NCI-H2196 treated with DMSO at 0.1 percent for 48 hours (cell line): ENCODE measurements around the gene INPP5F.
A peak's percentile ranks its signal among the peaks of the same experiment; 100 is the strongest.

Experiments
- DNase-seq: peaks from one replicate; lab custom pipeline; 2025; ENCODE audit not compliant: unreplicated experiment; lab: John Stamatoyannopoulos, UW

INPP5F gene

GRCh38 chr10:119737823-119738222 lies 12.0 kb downstream of the INPP5F start:
- DNase-seq = no peak

DNA sequence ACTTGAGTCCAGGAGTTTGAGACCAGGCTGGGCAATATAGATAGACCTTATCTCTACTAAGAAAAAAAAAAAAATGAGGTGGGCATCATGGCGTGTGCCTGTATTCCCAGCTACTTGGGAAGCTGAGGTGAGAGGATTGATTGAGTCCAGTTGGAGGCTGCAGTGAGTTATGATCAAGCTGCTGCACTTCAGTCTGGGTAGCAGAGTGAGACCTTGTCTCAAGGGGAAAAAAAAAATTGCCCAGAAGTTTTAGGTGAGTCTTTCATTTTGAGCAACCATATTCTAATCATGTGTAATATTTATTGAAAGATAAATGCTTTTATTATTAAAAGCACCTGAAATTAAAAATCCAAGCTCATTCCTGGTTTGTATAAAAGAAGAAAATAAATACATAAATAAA lies 13.1 kb downstream of the INPP5F start:
- no peak for DNase-seq

- no peak for DNase-seq
These were observed 14.2 kb downstream of the INPP5F start for GRCh38 chr10:119740096-119740495.

DNA sequence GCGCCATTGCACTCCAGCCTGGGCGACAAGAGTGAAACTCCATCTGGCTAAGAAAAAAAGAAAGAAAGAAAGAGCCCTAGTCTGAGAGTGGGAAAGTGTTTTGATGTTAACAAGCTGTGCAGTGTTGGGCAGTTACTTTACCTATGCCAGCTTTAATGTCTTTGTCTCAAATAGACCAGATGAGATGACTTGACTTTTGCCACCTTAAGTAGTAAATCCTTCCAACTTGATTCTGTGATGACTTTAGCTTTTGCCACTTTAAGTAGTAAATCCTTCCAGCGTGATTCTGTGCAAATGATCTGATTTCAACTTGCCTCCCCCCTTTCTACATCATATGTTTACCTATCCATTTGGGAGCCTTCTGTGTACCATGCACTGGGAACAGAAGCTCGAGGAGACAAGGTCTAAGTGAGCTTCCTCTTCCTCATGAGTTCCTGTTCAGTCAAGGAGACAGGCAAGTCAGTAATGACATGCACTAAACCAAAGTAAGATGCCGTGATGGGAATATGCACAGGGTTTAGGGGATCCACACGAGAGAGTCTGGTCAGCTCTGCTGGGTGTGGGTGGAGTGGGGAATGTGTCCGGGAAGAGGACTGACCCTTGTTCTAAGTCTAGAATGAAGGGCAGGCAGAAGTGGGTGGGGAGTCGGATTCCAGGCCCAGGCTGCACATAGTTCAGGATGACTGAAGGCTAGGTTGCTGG lies 17.2 kb downstream of the INPP5F start:
- no peak for DNase-seq

- no peak for DNase-seq
These were observed 22.1 kb downstream of the INPP5F start for GRCh38 chr10:119747940-119748339.

DNA sequence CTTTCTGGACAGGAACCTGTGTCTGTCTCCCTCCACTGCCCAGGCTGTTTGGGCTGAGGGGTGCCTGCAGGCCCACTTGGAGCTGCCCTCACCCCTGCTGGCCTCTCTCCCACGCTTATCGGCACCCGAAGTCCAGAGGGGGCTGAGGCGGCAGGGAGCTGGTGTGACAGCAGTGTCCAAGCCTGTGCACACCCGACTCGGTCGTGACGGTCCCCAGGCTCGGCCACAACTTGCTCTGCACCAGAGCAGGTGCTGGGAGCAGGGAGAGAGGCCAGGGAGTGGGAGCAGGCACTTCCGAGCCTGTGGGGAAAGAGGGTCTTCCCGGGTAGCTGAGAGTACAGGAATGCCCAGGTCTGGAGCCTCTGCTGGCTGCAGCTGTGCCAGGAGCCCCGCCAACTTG lies 23.0 kb downstream of the INPP5F start:
- DNase-seq = no peak

- DNase-seq = no peak
These were observed 23.6 kb downstream of the INPP5F start for GRCh38 chr10:119749455-119749854.

DNA sequence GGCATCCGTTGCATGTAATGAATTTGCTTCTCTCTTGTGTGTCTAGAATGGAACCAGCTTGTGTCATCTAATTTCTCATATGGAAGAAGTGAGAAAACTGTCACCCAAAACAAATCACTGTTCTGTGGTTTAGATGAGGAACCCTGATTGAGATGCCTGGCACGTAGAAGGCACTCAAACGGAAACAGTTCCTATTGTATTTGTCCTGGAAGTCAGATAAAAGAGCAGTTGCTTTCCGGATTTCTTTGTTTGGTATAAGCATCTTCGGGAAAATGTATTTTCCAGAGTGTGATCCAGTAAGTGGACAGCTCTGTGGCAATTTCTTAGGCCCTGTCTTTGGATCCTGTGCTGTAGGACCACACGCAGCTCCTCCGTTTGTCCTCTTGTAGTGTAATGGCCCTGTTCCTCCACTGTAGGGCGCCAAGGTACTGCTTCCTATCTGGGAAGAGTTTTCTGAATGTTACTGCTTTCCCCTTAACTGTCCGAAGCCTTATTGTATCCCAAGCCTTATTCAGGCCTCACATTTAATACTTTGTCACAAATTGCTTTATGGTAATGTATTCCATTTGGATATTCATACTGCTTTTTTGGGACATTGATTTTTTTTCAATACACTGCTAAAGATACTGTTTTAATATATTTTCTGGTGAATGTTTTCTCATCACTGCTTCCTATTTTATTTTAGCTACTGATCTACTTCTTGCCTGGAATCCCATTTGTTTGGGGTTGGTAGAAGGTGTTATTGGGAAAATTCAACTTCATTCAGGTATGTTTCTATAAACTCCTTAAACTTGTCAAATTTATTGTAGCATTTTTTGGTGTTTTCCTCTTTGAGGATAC lies 24.8 kb downstream of the INPP5F start:
- peak; percentile 49 for DNase-seq

GRCh38 chr10:119753309-119753708 lies 27.5 kb downstream of the INPP5F start:
- DNase-seq = no peak

- DNase-seq = no peak
These were observed 28.2 kb downstream of the INPP5F start for GRCh38 chr10:119754085-119754484.

DNA sequence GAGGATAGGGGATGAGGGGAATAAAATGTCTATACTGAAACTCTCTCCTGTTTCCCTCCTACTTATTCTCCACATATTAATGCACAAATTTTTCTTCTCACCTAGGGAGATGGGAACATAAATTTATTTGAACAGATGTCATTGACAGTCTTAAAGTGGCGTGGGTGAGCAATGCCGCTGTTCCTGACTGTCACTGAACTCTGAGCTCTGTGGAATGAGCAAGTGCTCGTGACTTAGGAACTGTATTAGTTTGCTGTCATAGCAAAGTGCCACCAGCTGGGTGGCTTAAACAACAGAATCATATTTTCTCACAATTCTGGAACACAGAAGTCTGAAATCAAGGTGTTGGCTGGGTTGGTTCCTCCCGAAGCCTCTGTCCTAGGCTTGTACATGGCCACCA lies 29.1 kb downstream of the INPP5F start:
- no peak for DNase-seq

DNA sequence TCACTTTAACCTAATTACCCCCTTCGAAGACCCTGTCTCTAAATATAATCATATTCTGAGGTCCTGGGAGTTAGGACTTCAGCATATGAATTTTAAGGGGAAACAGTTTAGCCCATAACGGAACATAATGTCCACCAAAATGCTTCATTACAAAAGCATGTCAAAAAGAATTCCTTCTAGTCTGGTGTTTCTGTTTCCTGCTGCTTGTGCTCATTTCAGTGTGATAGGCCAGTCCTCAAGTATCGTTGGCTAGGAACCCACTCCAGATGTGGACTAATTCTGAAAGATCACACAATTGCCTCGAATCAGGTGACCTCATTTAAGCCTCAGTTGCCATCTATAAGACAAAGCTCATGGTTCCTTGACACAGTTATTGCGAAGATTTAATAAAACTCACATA lies 29.6 kb downstream of the INPP5F start:
- no peak for DNase-seq

DNA sequence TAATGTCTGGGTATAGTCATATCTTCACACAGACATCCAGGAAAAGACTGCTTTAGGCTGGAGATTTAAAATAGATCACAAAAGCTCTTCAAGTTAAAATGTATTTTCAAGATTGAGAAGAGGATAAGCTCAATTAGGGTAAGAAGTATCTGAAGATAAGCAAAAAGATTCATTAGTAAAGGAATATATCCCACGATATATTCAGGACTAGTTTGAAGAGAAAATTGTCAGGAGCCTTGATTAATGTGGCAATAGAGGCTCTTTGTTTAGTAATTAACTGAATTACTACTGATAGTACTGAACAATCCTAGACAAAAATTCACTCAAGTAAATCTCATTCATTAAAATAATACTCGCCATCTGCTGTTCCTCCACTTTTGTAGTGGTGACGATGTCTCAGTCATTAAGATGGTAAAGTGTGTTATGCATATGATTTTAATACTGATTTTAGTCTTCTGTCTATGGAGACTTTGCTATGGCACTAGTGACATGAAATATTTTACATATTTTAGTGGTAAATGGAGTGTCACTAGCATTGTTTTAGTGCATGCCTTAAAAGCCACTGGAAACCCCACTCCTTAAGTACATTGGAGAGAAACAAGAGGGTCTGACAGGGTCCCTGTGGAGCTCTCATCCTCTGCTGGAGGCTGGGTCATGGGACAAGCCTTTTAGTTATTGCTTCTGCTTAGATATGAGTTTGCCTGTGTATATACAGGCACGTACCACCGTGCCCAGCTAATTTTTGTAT lies 32.8 kb downstream of the INPP5F start:
- DNase-seq = no peak

GRCh38 chr10:119759832-119760231 lies 34.0 kb downstream of the INPP5F start:
- DNase-seq = no peak

GRCh38 chr10:119761106-119761505 lies 35.3 kb downstream of the INPP5F start:
- DNase-seq = no peak

DNA sequence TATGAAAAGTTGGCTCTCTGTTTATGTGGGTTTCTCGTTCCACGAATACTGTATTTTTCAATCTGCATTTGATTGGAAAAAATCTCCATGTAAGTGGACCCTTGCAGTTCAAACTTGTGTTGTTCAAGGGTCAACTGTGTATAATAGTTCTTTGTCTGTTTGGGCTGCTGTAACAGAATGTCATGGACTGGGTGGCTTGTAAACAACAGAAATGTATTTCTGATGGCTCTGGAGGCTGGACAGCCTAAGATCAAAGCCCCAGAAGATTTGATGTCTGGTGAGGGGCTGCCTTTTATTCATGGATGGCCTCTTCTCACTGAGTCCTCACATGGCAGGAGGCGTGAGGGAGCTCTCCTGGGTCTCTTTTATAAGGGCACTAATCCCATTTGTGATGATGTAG lies 36.2 kb downstream of the INPP5F start:
- DNase-seq = no peak

GRCh38 chr10:119762805-119763798 lies 37.3 kb downstream of the INPP5F start:
- DNase-seq = no peak

GRCh38 chr10:119768455-119769094 lies 42.7 kb downstream of the INPP5F start:
- DNase-seq = no peak

- no peak for DNase-seq
These were observed 44.0 kb downstream of the INPP5F start for GRCh38 chr10:119769886-119770285.

DNA sequence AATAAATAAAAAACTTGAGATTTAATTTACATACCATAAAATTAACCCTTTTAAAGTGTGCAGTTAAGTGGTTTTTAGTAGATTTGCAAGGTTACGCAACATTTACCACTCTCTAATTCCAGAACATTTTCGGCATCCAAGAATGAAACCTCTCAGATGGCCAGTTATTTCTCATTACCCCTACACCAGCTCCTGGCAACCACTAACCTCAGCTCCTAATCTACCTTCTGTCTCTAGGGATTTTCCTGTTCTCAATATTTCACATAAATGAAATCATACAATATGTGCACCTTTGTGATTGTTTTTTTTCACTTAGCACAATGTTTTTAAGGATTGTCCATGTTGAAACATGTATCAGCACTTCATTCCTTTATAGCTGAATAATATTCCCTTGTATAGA lies 45.1 kb downstream of the INPP5F start:
- no peak for DNase-seq
